Stomach (tissue), 4 donors: ENCODE data around the gene LRIG3.

Source experiments
- CTCF ChIP-seq, 7 experiments: fragments of 450-650 bp in 4 of 7; fragments of 200-600 bp in 3 of 7; sonication (generic) in 3 of 7; IDR thresholded peaks; one replicate each; pipeline ENCODE4 v1.5.1; 2016 to 2019; ENCODE audit warnings: antibody characterized with exemption in 7 of 7, control low read depth in 2 of 7, mild to moderate bottlenecking in 1 of 7
- EP300 ChIP-seq: sonication (generic); formaldehyde crosslinking; IDR thresholded peaks from one replicate; pipeline ENCODE4 v1.6.1; 2017; ENCODE audit warnings: antibody characterized with exemption
- POLR2A ChIP-seq, 4 donors: fragments of 450-650 bp; IDR thresholded peaks; one replicate each; pipeline ENCODE4 v1.6.1; 2016; ENCODE audit warnings: antibody characterized with exemption in 4 of 4, control low read depth in 2 of 4, mild to moderate bottlenecking in 1 of 4, moderate library complexity in 1 of 4
- POLR2AphosphoS5 ChIP-seq, 3 donors: sonication (generic); formaldehyde crosslinking; IDR thresholded peaks; one replicate each; pipeline ENCODE4 v1.6.1; 2016; ENCODE audit warnings: antibody characterized with exemption in 3 of 3

DNA sequence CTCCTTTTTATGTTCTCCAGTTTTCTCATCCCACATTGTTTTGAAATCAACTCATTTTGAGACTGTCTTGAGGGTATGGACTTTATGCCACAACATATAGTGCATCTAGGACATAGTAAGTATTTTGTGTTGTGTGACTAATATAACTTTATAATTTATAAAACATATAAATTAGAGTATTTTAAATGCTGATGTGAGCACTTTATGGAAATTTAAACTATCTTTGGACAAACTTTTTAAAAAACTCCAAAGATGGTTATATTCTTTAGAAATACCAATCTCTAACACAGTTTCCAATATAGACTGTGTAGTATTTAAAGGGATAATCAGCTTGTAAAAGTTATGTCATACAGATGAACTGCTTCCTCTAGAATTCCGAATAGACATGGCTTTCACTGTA lies 87.4 kb downstream of the LRIG3 start:
- TF ChIP-seq POLR2AphosphoS5 (IDR thresholded peaks at IDR 0.05) (no peak), CTCF (IDR thresholded peaks at IDR 0.05) (no peak), POLR2A (IDR thresholded peaks at IDR 0.05) (no peak), EP300 (no peak)
